HG03457 (cell line): ENCODE measurements around the gene TNXB.
"Not testable (repeated sequence)": the region's sequence is repeated elsewhere in the genome, so short reads cannot be mapped to it uniquely, and the experiment has no call there.

Experiments
- ATAC-seq: cut with Tn5 transposase; IDR thresholded peaks from one replicate; pipeline ENCODE4 v1.9.1; 2021; ENCODE audit warnings: moderate number of reproducible peaks; ENCODE audit not compliant: unreplicated experiment

The TNXB gene

GRCh38 chr6:32113386-32114352 is 4.5 kb upstream of the TNXB start:
- no peak for ATAC-seq

- ATAC-seq, result no peak
These were observed 3.4 kb upstream of the TNXB start for GRCh38 chr6:32112431-32112980.

GRCh38 chr6:32111424-32112066 is 2.4 kb upstream of the TNXB start:
- no peak for ATAC-seq

DNA sequence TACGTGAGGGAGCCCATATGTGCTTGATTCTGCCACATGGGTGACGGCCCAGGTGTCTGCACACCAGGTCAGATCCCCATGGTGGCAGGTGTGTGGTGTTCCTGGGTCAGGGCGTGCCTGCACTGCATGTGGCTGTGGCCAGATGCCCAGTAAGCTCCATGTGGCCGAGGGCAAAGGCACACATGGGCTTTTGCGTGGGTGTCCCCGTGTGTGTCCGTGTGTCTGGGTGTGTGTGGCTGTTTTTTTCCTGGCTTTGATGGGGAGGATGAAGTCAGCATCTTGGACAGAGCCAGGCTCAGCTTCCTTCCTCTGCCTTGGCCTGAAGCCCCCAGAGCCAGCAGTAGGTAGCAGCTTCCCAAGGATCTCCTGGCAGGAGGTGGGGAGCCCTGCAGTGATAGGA is 1.5 kb upstream of the TNXB start:
- ATAC-seq, result no peak

DNA sequence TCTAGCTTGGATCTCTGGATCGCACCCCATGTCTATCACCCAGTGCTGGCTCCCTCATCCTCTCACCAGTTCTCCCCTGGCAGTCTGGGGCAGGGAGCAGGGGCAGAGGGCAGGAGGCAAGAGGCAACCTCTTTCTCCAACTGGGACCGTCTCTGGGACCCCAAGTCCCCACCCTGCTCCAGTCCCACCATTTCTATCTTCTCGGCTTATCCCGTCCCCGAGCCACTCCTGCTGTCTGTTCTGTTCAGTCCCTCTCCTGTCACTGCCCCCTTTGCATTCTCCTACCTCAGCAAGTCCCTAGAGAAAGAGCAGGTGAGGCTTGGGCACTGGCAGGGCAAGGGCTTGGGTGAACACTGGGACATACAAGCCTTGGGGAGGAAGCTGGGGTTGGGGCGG is 625 bp upstream of the TNXB start:
- ATAC-seq, result no peak

GRCh38 chr6:32108727-32109113 is 418 bp downstream of the TNXB start:
- ATAC-seq, result no peak

DNA sequence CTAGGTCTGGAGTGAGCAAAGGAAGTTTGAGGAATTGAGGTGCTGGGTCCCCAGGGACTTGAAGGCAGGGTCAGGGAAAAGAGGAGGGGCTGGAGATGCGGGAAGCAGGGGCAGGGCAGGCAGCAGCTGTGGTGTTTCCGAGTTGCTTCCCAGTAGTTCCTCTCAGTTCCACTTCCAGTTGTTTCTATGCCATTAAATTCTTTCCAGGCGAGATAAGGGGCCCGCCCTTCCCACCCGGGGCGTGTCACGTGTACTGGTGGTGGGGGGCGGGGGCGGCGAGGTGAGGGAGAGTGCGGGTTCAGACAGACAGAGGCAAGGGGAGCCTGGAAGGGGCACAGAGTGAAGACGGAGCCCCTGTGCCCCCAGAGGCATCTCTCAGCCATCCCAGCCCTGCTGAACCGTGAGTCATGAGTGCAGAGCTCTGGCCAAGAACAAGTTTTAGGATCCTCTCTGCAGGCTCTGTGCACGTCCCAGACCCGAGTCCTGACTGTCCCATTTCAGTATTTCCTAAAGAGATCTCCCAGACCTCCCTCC is 977 bp downstream of the TNXB start:
- no peak for ATAC-seq

- no peak for ATAC-seq
These were observed 1.7 kb downstream of the TNXB start for GRCh38 chr6:32107406-32107805.

- no peak for ATAC-seq
These were observed 3.7 kb downstream of the TNXB start for GRCh38 chr6:32105433-32105832.

- no peak for ATAC-seq
These were observed 6.9 kb downstream of the TNXB start for GRCh38 chr6:32102255-32102654.

DNA sequence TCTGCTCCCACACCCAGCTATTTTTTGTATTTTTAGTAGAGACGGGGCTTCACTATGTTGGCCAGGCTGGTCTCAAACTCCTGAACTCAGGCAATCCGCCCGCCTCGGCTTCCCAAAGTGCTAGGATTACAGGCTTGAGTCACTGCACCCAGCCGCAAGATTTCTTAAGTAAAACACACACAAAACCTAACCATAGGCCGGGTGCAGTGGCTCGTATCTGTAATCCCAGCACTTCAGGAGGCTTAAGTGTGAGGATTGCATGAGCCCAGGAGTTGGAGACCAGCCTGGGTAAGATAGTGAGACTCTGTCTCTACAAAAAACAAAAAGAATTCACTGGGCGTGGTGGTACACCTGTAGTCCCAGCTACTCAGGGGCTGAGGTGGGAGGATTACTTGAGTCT is 8.9 kb downstream of the TNXB start:
- not testable (repeated sequence) for ATAC-seq

DNA sequence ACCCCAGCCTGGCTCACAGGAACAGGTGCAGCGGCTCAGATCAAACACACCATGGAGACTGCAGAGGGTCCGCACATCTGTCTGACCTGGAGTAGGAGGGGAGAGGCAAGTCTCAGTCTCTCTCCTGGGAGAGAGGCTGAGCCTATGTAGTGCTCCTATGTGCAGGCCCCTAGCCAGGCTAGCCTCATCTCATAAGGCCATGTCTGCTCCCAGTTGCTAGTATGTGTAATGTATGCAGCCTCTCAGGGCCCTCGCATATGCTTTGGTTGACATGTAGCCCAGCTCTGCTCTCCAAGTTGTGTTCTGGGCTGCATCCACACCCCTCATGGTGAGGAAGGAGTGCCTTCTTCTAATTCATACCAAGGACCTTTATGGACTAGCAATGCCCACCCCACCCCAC is 11.8 kb downstream of the TNXB start:
- no peak for ATAC-seq

- ATAC-seq, result no peak
These were observed 12.5 kb downstream of the TNXB start for GRCh38 chr6:32096394-32097258.

- ATAC-seq, result no peak
These were observed 13.1 kb downstream of the TNXB start for GRCh38 chr6:32096087-32096393.

GRCh38 chr6:32095338-32096086 is 13.6 kb downstream of the TNXB start:
- ATAC-seq, result no peak

GRCh38 chr6:32092760-32093497 is 16.2 kb downstream of the TNXB start:
- no peak for ATAC-seq

DNA sequence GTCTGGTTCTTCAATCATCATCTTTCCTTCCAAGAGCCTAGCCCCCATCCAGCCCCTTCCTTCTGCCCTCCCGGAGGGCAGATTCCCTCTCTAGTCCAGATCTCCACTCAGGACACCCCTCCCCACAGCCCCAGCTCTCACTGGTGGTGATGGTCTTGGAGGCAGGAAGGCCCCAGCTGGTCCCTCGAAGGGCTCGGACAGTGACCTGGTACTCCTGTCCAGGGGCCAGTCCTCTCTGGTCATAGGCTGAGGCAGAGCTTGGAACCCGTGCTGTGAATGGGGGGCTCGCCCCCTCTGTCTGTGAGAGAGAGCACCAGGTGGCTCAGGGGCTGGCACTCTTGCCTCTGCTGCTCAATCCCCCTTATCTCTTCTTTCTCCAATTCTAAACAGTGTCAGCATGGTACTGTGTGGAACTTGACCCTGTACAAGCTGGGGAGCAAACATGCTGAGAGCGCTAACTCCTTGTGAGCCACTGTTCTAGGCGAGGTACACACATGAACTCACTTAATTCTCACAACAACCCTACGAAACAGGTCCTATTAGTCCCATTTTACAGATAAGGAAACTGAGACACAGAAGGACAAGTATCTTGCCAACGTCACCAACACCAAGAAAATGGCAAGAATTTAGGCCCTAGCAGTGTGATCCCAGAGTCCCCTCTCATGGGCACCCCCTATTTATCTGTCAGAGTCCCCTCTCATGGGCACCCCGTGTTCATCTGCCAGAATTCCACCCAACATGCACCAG is 19.9 kb downstream of the TNXB start:
- ATAC-seq, result no peak

GRCh38 chr6:32088487-32089049 is 20.6 kb downstream of the TNXB start:
- no peak for ATAC-seq
